Stimulated activated memory B cell treated with anti-CD40 and anti-IgM and Interleukin-4, amounts not matched to agents 10 μg/mL and 1 μg/mL and 100 μg/mL, for 72 hours (primary cell): ENCODE measurements around the gene NFE2L2.

Experiments
- ATAC-seq: fragments of 150-1000 bp; cut with Tn5 transposase; 2 replicates; pipeline ENCODE4 v1.10.0; 2021
- H3K27ac Mint-ChIP-seq: one replicate; pipeline ENCODE4 v1.8.0; 2022; ENCODE audit warnings: mild to moderate bottlenecking, mixed read lengths
- H3K27me3 Mint-ChIP-seq: one replicate; pipeline ENCODE4 v1.8.0; 2022; ENCODE audit warnings: mixed read lengths
- H3K36me3 Mint-ChIP-seq: one replicate; pipeline ENCODE4 v1.8.0; 2022; ENCODE audit warnings: mixed read lengths
- H3K4me1 Mint-ChIP-seq: one replicate; pipeline ENCODE4 v1.8.0; 2022; ENCODE audit warnings: mixed read lengths
- H3K4me3 Mint-ChIP-seq: one replicate; pipeline ENCODE4 v1.8.0; 2022; ENCODE audit warnings: mild to moderate bottlenecking, moderate library complexity, mixed read lengths
- H3K9me3 Mint-ChIP-seq: one replicate; pipeline ENCODE4 v1.8.0; 2022; ENCODE audit warnings: mixed read lengths

Gene NFE2L2

DNA sequence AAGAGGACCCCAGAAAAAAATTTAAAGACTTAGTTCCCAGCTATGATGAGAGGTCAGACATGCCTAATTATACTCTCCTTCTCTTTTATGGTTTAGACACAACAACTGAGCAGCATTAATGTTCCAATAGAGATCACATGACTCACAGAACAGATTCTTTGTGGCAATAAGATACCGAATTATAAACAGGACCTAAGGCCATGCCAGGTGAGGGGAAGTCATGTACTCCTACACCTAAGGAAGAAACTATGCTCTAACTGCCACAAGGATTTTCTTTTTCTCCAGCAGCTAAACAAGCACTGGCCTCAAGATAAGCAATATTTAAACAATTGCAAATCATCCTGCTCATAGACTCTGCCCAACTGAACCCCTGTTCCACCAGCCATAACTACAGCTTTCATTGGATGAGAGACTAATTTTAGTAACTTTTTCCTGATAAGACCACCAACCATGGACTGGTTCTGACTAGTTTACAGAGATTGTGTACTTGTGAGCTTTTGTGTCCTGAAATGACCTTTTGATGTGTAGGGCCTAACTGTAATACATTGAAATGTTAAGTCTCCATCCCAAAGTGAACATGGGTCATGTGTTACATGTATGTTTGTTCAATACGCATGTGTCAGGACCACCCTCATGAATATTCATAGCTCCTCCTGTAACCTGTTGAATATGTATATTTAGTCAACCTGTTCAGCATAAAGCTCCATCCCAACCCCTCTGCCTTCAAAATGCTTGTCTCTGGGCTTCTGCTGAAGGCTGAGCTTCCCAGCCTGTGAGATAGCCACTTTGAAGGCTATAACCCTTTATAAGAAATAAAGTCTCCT is 21.6 kb upstream of the NFE2L2 start:
- no peaks in the 10 kb centered on the region for H3K27me3 Mint-ChIP-seq
- H3K36me3 Mint-ChIP-seq, result no peaks in the 10 kb centered on the region
- H3K4me1 Mint-ChIP-seq, result peaks cover 35% of the 10 kb centered on the region
- no peak for ATAC-seq
- H3K9me3 Mint-ChIP-seq, result no peaks in the 10 kb centered on the region
- H3K27ac Mint-ChIP-seq, result no peak overlapping the region
- H3K4me3 Mint-ChIP-seq, result no peak overlapping the region

DNA sequence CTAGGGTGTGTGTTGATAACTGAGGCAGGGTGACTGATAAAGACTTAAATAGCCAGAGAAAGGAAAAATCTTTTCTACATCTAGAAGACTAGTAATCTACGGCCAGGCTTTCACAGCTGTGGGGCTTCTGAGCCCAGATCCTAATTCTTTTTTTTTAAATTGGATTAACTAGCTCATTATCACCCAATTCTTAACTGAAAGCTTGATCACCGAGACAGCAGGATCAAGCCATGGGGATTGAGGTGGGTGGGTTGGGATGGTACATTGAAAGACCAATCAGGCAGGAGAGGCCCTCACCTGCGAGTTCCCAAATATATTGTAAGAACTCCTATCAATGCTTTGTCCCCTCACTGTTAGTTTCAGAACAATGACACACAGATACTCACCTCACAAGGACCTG is 20.0 kb upstream of the NFE2L2 start:
- Mint-ChIP-seq H3K36me3 (no peaks in the 10 kb centered on the region), H3K9me3 (no peaks in the 10 kb centered on the region), H3K4me1 (peaks cover 40% of the 10 kb centered on the region), H3K27ac (no peak overlapping the region), H3K4me3 (no peak overlapping the region), H3K27me3 (no peaks in the 10 kb centered on the region)
- ATAC-seq, result no peak

- ATAC-seq, result no peak
- Mint-ChIP-seq H3K27ac (no peak overlapping the region), H3K4me3 (no peak overlapping the region), H3K36me3 (no peaks in the 10 kb centered on the region), H3K4me1 (peaks cover 40% of the 10 kb centered on the region), H3K9me3 (no peaks in the 10 kb centered on the region), H3K27me3 (no peaks in the 10 kb centered on the region)
These were observed 19.4 kb upstream of the NFE2L2 start for GRCh38 chr2:177283906-177284305.

DNA sequence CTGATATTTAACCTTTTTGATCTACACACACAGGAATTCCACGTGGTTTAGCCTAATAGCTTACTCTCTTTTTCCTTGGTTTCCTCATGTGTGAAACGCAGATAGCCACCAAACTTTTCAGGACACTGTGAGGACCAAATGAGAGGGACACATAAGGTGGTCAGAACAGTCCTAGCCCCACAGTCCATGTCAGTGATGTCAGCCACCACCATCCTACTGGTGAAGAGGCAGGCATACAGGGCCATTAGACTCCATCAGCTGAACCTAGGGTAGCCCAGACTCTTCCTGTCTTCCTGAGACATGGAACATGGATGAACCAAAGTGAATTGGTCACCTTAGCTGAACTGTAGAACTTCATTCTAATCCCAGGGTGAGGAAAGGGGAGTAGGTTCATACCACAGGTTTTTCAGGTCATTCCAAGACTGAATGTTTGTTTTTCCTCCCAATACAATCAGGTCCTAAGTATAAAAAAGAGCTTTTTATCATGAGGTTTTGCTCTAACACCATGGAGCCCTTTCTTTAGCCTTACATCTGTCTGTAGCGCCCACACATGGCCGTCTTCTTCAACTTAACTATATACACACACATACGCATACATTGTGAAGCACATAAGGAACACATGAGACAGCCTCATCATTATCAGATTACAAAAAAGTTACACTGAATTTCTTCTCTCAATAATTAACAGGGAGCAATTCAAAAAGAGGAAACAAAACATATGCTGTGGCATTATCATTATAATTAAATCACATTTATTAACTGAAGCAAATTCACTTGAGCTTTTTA is 18.5 kb upstream of the NFE2L2 start:
- H3K36me3 Mint-ChIP-seq, result no peaks in the 10 kb centered on the region
- H3K4me3 Mint-ChIP-seq, result no peak overlapping the region
- ATAC-seq, result no peak
- no peaks in the 10 kb centered on the region for H3K9me3 Mint-ChIP-seq
- H3K4me1 Mint-ChIP-seq, result peaks cover 40% of the 10 kb centered on the region
- H3K27me3 Mint-ChIP-seq, result no peaks in the 10 kb centered on the region
- peak overlapping the region; percentile 48 for H3K27ac Mint-ChIP-seq

GRCh38 chr2:177282181-177282641 is 17.7 kb upstream of the NFE2L2 start:
- Mint-ChIP-seq H3K27ac (peak overlapping the region; percentile 48), H3K4me3 (no peak overlapping the region), H3K36me3 (no peaks in the 10 kb centered on the region), H3K27me3 (no peaks in the 10 kb centered on the region), H3K4me1 (peaks cover 40% of the 10 kb centered on the region), H3K9me3 (no peaks in the 10 kb centered on the region)
- ATAC-seq, result no peak

DNA sequence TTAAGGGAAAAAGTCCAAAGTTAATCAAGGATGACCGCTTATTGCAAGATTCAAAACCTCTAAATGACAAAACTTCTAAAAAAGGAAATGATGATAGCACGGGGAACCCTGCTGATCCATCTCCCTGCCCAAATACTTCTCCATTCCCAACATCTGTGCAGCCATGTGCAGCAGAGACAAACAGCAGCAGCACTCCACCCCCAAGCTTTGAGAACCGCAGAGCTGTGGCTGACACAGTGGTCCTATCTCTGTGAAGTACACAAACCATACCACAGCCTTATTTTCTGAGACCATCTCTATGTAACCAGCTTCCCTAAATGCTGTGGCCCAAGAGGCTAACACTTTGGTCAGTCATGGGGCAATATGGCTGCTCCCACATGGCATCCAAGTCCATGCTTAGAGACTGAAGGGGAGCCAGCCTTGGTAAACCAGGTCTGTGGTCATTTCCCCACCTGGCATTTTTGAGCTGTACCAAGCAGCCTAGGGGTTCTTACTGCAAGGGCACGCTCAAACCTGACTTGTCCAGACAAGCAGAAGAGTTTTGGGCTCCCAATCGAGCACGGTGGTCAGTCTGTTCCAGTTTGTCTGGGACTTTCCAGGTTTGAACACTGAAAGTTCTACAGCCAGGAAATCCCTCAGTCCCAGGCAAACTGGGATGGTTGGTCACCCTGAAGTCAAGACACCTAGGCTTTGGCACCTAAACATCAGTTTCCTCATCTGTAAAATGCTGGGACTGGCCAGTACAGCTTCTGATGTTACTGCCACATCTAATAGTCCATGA is 17.1 kb upstream of the NFE2L2 start:
- no peaks in the 10 kb centered on the region for H3K9me3 Mint-ChIP-seq
- peak; percentile 93 for ATAC-seq
- H3K27ac Mint-ChIP-seq, result peak overlapping the region; percentile 48
- H3K36me3 Mint-ChIP-seq, result no peaks in the 10 kb centered on the region
- H3K27me3 Mint-ChIP-seq, result no peaks in the 10 kb centered on the region
- peaks cover 43% of the 10 kb centered on the region for H3K4me1 Mint-ChIP-seq
- H3K4me3 Mint-ChIP-seq, result no peak overlapping the region

- Mint-ChIP-seq H3K36me3 (no peaks in the 10 kb centered on the region), H3K4me1 (peaks cover 47% of the 10 kb centered on the region), H3K9me3 (no peaks in the 10 kb centered on the region), H3K27ac (no peak overlapping the region), H3K27me3 (no peaks in the 10 kb centered on the region), H3K4me3 (no peak overlapping the region)
- no peak for ATAC-seq
These were observed 15.3 kb upstream of the NFE2L2 start for GRCh38 chr2:177279847-177280246.

DNA sequence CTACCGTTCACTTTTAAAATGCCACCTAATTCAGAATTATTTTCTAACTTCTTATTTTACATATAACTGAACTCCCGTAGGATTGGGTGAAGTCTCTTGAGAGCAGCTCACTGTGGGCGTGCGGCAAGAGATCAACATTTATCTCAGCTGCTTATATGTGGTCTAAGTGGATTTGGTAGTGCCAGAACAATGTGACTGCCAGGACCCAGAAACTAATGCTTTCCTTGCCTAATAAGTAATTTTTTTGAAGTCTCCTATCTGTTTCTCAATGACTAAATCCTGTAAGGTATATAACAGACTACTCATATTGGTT is 11.2 kb upstream of the NFE2L2 start:
- H3K27ac Mint-ChIP-seq, result no peak overlapping the region
- ATAC-seq, result no peak
- H3K4me1 Mint-ChIP-seq, result peaks cover 18% of the 10 kb centered on the region
- no peaks in the 10 kb centered on the region for H3K9me3 Mint-ChIP-seq
- H3K4me3 Mint-ChIP-seq, result no peak overlapping the region
- H3K36me3 Mint-ChIP-seq, result no peaks in the 10 kb centered on the region
- H3K27me3 Mint-ChIP-seq, result no peaks in the 10 kb centered on the region

DNA sequence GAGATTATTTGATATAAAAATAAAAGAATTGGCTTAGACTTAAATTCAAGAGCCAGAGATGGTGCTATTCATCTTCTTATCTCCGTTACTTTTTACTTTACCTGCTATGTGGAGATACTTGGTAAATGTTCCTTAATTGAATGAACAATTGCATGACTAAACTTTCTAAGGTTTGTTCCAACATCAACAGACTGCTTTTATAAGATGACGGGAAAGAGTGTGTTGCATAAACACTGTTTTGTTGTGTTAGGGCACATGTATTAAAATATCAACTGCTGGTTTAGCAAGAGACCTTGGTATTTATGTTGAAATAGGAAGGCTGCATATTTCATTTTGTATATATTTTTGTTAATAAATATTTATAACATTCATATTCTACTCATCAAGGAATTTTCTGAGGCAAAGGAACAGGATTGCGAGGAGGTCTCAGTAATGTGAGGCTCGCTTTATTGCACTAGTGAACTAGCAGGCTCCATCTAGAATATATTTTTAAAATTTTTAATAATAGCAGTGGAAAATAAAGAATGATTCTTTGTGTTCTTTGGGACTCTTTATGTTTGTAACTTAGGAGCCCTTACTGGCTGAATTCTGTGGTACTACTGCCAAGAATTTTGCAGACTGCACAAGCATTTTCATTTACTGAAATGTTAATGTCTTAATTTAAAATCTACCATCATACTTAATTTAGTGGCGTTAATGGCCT is 10.7 kb upstream of the NFE2L2 start:
- no peak for ATAC-seq

GRCh38 chr2:177273408-177273807 is 8.9 kb upstream of the NFE2L2 start:
- H3K36me3 Mint-ChIP-seq, result no peaks in the 10 kb centered on the region
- H3K9me3 Mint-ChIP-seq, result no peaks in the 10 kb centered on the region
- H3K4me3 Mint-ChIP-seq, result no peak overlapping the region
- no peak for ATAC-seq
- H3K4me1 Mint-ChIP-seq, result peaks cover 7% of the 10 kb centered on the region
- no peaks in the 10 kb centered on the region for H3K27me3 Mint-ChIP-seq
- H3K27ac Mint-ChIP-seq, result no peak overlapping the region

More for the DNA sequence above, 10.7 kb upstream of the NFE2L2 start:
- Mint-ChIP-seq H3K36me3 (no peaks in the 10 kb centered on the region), H3K9me3 (no peaks in the 10 kb centered on the region), H3K4me3 (no peak overlapping the region), H3K27ac (no peak overlapping the region), H3K27me3 (no peaks in the 10 kb centered on the region), H3K4me1 (peaks cover 13% of the 10 kb centered on the region)

DNA sequence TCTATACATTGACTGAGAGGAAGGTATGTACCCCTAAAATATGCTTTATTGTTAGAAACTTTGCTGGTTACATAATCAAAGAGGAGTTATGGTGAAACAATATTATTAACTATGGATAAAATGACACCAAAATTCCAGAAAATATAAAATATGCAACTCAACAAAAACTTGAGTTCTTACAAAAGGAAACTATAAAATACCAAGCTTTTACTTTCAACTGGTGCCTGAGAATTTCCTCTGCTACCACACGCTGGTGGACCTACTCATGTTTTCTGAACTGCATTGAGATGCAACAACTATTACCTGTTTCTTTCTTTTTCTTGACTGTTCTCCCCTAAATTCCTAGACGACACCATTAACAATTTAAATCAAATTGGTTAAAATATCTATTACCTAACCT is 8.2 kb upstream of the NFE2L2 start:
- Mint-ChIP-seq H3K27ac (no peak overlapping the region), H3K4me3 (no peak overlapping the region), H3K9me3 (no peaks in the 10 kb centered on the region), H3K36me3 (no peaks in the 10 kb centered on the region), H3K4me1 (peaks cover 7% of the 10 kb centered on the region), H3K27me3 (no peaks in the 10 kb centered on the region)
- no peak for ATAC-seq

DNA sequence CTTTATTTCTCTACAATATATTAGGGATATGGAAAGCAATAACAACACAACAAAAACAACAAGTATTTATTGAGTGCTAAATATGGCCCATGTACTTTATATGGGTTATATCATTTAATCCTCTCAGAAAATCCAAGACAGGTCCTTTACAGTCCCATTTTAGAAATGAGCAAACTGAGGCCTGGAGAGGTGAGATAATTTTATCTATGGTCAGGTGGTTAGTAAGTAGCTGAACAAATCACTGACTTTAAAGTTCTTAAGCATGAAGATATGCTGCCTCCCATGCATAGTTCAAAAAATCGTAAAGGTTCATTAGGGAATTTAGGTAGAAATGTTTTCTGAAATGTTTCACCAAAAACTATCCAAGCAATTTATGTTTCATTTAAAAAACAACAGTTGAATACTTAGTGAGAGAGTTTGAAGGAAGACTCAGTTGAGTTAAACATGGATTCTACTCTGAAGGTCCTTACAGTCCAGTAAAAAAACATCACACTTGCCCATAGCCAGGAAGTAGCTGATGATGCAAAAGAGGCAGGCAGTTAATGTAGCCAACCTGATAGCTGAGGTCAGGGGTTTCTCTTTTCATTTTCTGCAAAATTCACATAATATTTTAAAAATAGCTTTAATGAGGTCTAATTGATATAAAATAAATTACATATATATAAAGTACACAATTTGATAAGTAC is 7.6 kb upstream of the NFE2L2 start:
- H3K4me1 Mint-ChIP-seq, result peaks cover 7% of the 10 kb centered on the region
- no peak overlapping the region for H3K27ac Mint-ChIP-seq
- no peak for ATAC-seq
- no peak overlapping the region for H3K4me3 Mint-ChIP-seq
- H3K36me3 Mint-ChIP-seq, result no peaks in the 10 kb centered on the region
- H3K9me3 Mint-ChIP-seq, result no peaks in the 10 kb centered on the region
- H3K27me3 Mint-ChIP-seq, result no peaks in the 10 kb centered on the region

DNA sequence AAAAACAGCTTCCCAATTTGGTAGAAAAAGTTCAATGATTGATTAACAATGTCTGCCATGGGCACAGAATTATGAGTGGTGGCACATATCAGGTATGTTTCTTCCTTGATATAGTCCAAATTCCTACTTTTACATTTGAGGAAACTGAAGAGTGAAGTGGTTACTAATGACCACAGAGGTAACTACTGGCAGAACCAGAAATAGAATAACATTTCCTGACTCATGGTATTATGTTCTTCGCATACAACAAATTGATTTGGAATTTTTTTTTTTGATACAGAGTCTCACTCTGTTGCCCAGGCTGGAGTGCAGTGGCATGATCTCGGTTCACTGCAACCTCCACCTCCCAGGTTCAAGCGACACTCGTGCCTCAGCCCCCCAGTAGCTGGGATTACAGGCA is 6.0 kb upstream of the NFE2L2 start:
- Mint-ChIP-seq H3K27ac (no peak overlapping the region), H3K9me3 (no peaks in the 10 kb centered on the region), H3K4me3 (no peak overlapping the region), H3K27me3 (no peaks in the 10 kb centered on the region), H3K4me1 (peaks cover 15% of the 10 kb centered on the region), H3K36me3 (no peaks in the 10 kb centered on the region)
- no peak for ATAC-seq

- Mint-ChIP-seq H3K4me1 (peaks cover 15% of the 10 kb centered on the region), H3K27me3 (no peaks in the 10 kb centered on the region), H3K4me3 (no peak overlapping the region), H3K9me3 (no peaks in the 10 kb centered on the region), H3K27ac (peak overlapping the region; percentile 44), H3K36me3 (no peaks in the 10 kb centered on the region)
- ATAC-seq, result no peak
These were observed 4.4 kb upstream of the NFE2L2 start for GRCh38 chr2:177268901-177269300.
